H9 (cell line): Measurements from ENCODE around the gene ABCA3. TPM values are rescaled to one million over a fixed set of nuclear protein-coding genes. Genes with fewer than 3 reads are reported as not detected.

Source experiments
- DNase-seq: peaks from one replicate; pipeline ENCODE4 v3.0.0-alpha.2; 2017
- H2AFZ ChIP-seq: one replicate; pipeline ENCODE4 v1.6.1; 2013; ENCODE audit warnings: mild to moderate bottlenecking, low read length, control low read depth, moderate library complexity
- H2AK5ac ChIP-seq: 2 replicates; pipeline ENCODE4 v1.6.1; 2013; ENCODE audit warnings: low read length, control low read depth, mixed read lengths; ENCODE audit not compliant: insufficient read length
- H2BK120ac ChIP-seq: one replicate; pipeline ENCODE4 v1.6.1; 2013; ENCODE audit warnings: low read depth, mild to moderate bottlenecking, low read length, control low read depth, inconsistent platforms; ENCODE audit not compliant: poor library complexity, severe bottlenecking
- H2BK12ac ChIP-seq: 2 replicates; pipeline ENCODE4 v1.6.1; 2013; ENCODE audit warnings: low read length, control low read depth, mixed read lengths, low read depth; ENCODE audit not compliant: insufficient read length
- H2BK15ac ChIP-seq: 2 replicates; pipeline ENCODE4 v1.6.1; 2013; ENCODE audit warnings: low read depth, low read length, control low read depth
- H2BK20ac ChIP-seq: one replicate; pipeline ENCODE4 v1.6.1; 2013; ENCODE audit warnings: low read depth, mild to moderate bottlenecking, low read length, control low read depth, inconsistent platforms; ENCODE audit not compliant: poor library complexity, severe bottlenecking
- H2BK5ac ChIP-seq: 2 replicates; pipeline ENCODE4 v1.6.1; 2013; ENCODE audit warnings: low read length, control low read depth, mixed read lengths; ENCODE audit not compliant: insufficient read length
- H3K14ac ChIP-seq: 2 replicates; pipeline ENCODE4 v1.6.1; 2013; ENCODE audit warnings: low read length, control low read depth; ENCODE audit not compliant: insufficient read depth
- H3K18ac ChIP-seq: 2 replicates; pipeline ENCODE4 v1.6.1; 2013; ENCODE audit warnings: low read depth, mild to moderate bottlenecking, mixed read lengths, low read length, control low read depth; ENCODE audit not compliant: insufficient read length
- H3K23ac ChIP-seq: 2 replicates; pipeline ENCODE4 v1.6.1; 2013; ENCODE audit warnings: low read length, control low read depth, mixed read lengths, low read depth; ENCODE audit not compliant: insufficient read length
- H3K23me2 ChIP-seq: 2 replicates; pipeline ENCODE4 v1.6.1; 2013; ENCODE audit warnings: low read depth, mild to moderate bottlenecking, mixed read lengths, low read length, control low read depth; ENCODE audit not compliant: insufficient read length, poor library complexity, severe bottlenecking
- H3K27ac ChIP-seq: 2 replicates; pipeline ENCODE4 v1.5.1; 2013; ENCODE audit warnings: low read length, control low read depth, mixed read lengths, low read depth; ENCODE audit not compliant: insufficient read length
- H3K27me3 ChIP-seq: 2 replicates; pipeline ENCODE4 v1.6.1; 2013; ENCODE audit warnings: low read length, control low read depth, inconsistent platforms; ENCODE audit not compliant: insufficient read depth
- H3K4ac ChIP-seq: 2 replicates; pipeline ENCODE4 v1.6.1; 2013; ENCODE audit warnings: low read depth, mild to moderate bottlenecking, control low read depth, inconsistent platforms, low read length, moderate library complexity
- H3K4me1 ChIP-seq: 2 replicates; pipeline ENCODE4 v1.6.1; 2013; ENCODE audit warnings: low read length, control low read depth, inconsistent platforms; ENCODE audit not compliant: insufficient read depth
- H3K4me2 ChIP-seq: 2 replicates; pipeline ENCODE4 v1.6.1; 2013; ENCODE audit warnings: low read length, control low read depth, mixed read lengths; ENCODE audit not compliant: insufficient read length, insufficient read depth
- H3K56ac ChIP-seq: 2 replicates; pipeline ENCODE4 v1.6.1; 2013; ENCODE audit warnings: low read depth, mild to moderate bottlenecking, mixed read lengths, low read length, control low read depth; ENCODE audit not compliant: insufficient read length
- H3K79me1 ChIP-seq: 2 replicates; pipeline ENCODE4 v1.6.1; 2013; ENCODE audit warnings: low read depth, mild to moderate bottlenecking, moderate library complexity, low read length, control low read depth, inconsistent platforms; ENCODE audit not compliant: insufficient read depth, poor library complexity, severe bottlenecking
- H3K79me2 ChIP-seq: 2 replicates; pipeline ENCODE4 v1.6.1; 2013; ENCODE audit warnings: low read length, control low read depth, inconsistent platforms; ENCODE audit not compliant: insufficient read depth
- H3K9ac ChIP-seq: 2 replicates; pipeline ENCODE4 v1.6.1; 2013; ENCODE audit warnings: low read length, control low read depth, mixed read lengths; ENCODE audit not compliant: insufficient read length; ENCODE audit errors: extremely low read depth
- H3K9me3 ChIP-seq: one replicate; pipeline ENCODE4 v1.6.1; 2013; ENCODE audit warnings: low read depth, low read length, inconsistent platforms; ENCODE audit not compliant: control insufficient read depth
- H3T11ph ChIP-seq: one replicate; pipeline ENCODE4 v1.6.1; 2013; ENCODE audit warnings: mild to moderate bottlenecking, low read length, control low read depth, inconsistent platforms
- H4K20me1 ChIP-seq: one replicate; pipeline ENCODE4 v1.6.1; 2013; ENCODE audit not compliant: control insufficient read depth, insufficient read length, insufficient read depth
- H4K5ac ChIP-seq: 2 replicates; pipeline ENCODE4 v1.6.1; 2013; ENCODE audit warnings: low read depth, mild to moderate bottlenecking, mixed read lengths, low read length, control low read depth; ENCODE audit not compliant: insufficient read length
- H4K8ac ChIP-seq: replicated peaks from 2 replicates; pipeline ENCODE4 v1.6.1; 2013; ENCODE audit warnings: low read length, control low read depth, mixed read lengths, low read depth; ENCODE audit not compliant: insufficient read length
- H4K91ac ChIP-seq: 2 replicates; pipeline ENCODE4 v1.6.1; 2013; ENCODE audit warnings: low read depth, mild to moderate bottlenecking, moderate library complexity, mixed read lengths, low read length, control low read depth; ENCODE audit not compliant: insufficient read length
- H3K27ac Mint-ChIP-seq, 3 experiments: 2 replicates in 2 of 3; 3 replicates in 1 of 3; pipeline ENCODE4 v1.8.0; 2020 to 2021; ENCODE audit warnings: mixed read lengths in 3 of 3, mild to moderate bottlenecking in 1 of 3, moderate library complexity in 1 of 3
- H3K27me3 Mint-ChIP-seq: 2 replicates; pipeline ENCODE4 v1.8.0; 2021; ENCODE audit warnings: low read depth, mild to moderate bottlenecking, moderate library complexity, mixed read lengths
- H3K36me3 Mint-ChIP-seq, 3 experiments: 2 replicates in 2 of 3; 3 replicates in 1 of 3; pipeline ENCODE4 v1.8.0; 2020 to 2021; ENCODE audit warnings: low read depth in 3 of 3, mixed read lengths in 3 of 3; ENCODE audit not compliant: insufficient read depth in 1 of 3
- H3K4me1 Mint-ChIP-seq, 2 experiments: 2 replicates each; pipeline ENCODE4 v1.8.0; 2020; ENCODE audit warnings: mixed read lengths in 2 of 2
- H3K4me3 Mint-ChIP-seq, 2 experiments: 2 replicates in 1 of 2; 3 replicates in 1 of 2; pipeline ENCODE4 v1.8.0; 2020 to 2021; ENCODE audit warnings: mild to moderate bottlenecking in 2 of 2, mixed read lengths in 2 of 2, moderate library complexity in 1 of 2
- H3K9me3 Mint-ChIP-seq, 2 experiments: 2 replicates in 1 of 2; 3 replicates in 1 of 2; pipeline ENCODE4 v1.8.0; 2020; ENCODE audit warnings: mild to moderate bottlenecking in 2 of 2, mixed read lengths in 2 of 2, moderate library complexity in 1 of 2
- WGBS: extraction: QIAGEN DNeasy Blood & Tissue Kit; methylation state at CpG from one replicate; pipeline ENCODE4 v1.1.7; 2013; ENCODE audit warnings: missing lambda C conversion rate, low lambda C conversion rate, mixed read lengths; ENCODE audit not compliant: insufficient read length; ENCODE audit errors: extremely low coverage; 5-methylcytosine and 5-hydroxymethylcytosine counted together
- total RNA-seq: library from RNA; stranded (reverse); gene quantifications from 2 replicates; pipeline ENCODE4 v1.2.1, GENCODE V29; 2021
- TF ChIP-seq, protein P1 (sequence below): fragments of 200-600 bp; sonication (generic); conservative IDR thresholded peaks from 3 replicates; pipeline ENCODE4 v1.8.0; 2021; ENCODE audit warnings: antibody characterized with exemption, mild to moderate bottlenecking

ABCA3 gene
- total RNA-seq, 1 experiment from 2014 or later: 8.0 TPM

DNA sequence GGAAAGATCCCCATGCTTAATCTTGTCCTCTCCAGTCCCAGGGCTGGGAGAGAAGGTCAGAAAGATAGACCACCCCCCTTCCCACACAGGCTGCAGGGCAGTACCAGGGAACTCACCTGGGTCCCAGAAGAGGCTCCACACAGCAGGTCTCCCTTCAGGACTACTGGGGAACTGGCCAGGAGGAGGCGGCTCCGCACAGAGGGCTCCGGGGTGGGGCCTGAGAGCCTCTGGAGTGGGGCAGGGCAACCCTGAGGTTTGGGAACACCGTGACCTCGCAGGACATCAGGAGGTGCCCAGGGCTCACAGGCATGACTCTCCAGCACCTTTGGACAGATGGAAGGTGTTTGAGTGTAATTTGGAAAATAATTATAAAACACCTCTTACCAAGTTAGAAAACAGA lies 11.0 kb downstream of the ABCA3 start:
- Histone ChIP-seq H3K27me3 (no peaks in the 10 kb centered on the region), H3K14ac (no peak overlapping the region), H2BK20ac (no peak overlapping the region), H2AFZ (no peak overlapping the region), H3K23ac (no peak overlapping the region), H3K27ac (no peak overlapping the region), H3K79me1 (no peaks in the 10 kb centered on the region), H2BK12ac (no peak overlapping the region), H2BK15ac (no peak overlapping the region), H3K23me2 (no peaks in the 10 kb centered on the region), H4K5ac (no peak overlapping the region), H3K4me1 (no peaks in the 10 kb centered on the region), H2BK120ac (no peak overlapping the region), H4K8ac (no peak overlapping the region), H3K4me2 (no peak overlapping the region), H3T11ph (no peak overlapping the region), H3K9me3 (no peaks in the 10 kb centered on the region), H4K20me1 (no peaks in the 10 kb centered on the region), H3K79me2 (no peaks in the 10 kb centered on the region), H3K56ac (no peak overlapping the region), H3K9ac (no peak overlapping the region), H2BK5ac (no peak overlapping the region), H2AK5ac (no peak overlapping the region), H4K91ac (no peak overlapping the region), H3K18ac (no peak overlapping the region), H3K4ac (no peak overlapping the region)
- Mint-ChIP-seq H3K36me3 (no peaks in the 10 kb centered on the region; a peak in 1 of 7 replicates), H3K27ac (no peak overlapping the region), H3K9me3 (no peaks in the 10 kb centered on the region), H3K4me3 (no peak overlapping the region), H3K27me3 (peaks cover 23% of the 10 kb centered on the region), H3K4me1 (0 out of 4 replicates have a peak, but pooled peaks cover 0 to 2% of the 10 kb centered on the region in 2 experiments)
- TF ChIP-seq, protein P1, sequence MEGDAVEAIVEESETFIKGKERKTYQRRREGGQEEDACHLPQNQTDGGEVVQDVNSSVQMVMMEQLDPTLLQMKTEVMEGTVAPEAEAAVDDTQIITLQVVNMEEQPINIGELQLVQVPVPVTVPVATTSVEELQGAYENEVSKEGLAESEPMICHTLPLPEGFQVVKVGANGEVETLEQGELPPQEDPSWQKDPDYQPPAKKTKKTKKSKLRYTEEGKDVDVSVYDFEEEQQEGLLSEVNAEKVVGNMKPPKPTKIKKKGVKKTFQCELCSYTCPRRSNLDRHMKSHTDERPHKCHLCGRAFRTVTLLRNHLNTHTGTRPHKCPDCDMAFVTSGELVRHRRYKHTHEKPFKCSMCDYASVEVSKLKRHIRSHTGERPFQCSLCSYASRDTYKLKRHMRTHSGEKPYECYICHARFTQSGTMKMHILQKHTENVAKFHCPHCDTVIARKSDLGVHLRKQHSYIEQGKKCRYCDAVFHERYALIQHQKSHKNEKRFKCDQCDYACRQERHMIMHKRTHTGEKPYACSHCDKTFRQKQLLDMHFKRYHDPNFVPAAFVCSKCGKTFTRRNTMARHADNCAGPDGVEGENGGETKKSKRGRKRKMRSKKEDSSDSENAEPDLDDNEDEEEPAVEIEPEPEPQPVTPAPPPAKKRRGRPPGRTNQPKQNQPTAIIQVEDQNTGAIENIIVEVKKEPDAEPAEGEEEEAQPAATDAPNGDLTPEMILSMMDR: no peak
- DNase-seq: no peak
- WGBS: no CpG with 5 or more reads among the region's 5 CpGs
